Iris pigment epithelial cell (primary cell): ENCODE measurements around the gene UVRAG.
"Not testable (repeated sequence)": the region's sequence is repeated elsewhere in the genome, so short reads cannot be mapped to it uniquely, and the experiment has no call there.

ENCODE experiments used
- DNase-seq: peaks from one replicate; pipeline ENCODE4 v3.0.0-alpha.2; 2011; ENCODE audit warnings: low read depth

The UVRAG gene

DNA sequence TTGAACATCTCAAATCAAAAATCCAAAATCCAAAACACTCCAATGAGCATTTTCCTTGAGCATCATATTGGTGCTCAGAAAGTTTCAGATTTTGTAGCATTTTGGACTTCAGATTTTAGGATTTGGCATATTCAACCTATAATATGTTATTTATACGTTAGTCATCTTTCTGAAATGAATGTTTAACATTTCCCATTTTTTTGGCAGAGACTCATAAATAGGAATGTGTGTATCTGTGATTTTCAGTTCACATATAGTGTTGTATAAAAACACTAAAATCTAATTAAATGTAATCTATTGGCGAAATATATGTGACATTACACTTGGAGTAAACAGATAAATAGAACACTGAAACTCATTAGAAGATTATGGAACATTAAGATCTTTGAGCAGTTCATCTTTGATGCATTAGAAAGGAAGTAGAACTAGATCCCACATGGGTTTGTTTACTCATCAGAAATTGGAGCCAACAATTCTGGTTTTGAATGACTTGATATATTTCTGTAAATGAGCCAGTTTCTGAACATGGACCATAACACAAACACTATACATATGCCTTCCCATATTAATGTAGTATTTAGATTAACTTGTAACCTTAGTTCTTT, 153.1 kb downstream of the UVRAG start:
- DNase-seq, result peak; percentile 62

DNA sequence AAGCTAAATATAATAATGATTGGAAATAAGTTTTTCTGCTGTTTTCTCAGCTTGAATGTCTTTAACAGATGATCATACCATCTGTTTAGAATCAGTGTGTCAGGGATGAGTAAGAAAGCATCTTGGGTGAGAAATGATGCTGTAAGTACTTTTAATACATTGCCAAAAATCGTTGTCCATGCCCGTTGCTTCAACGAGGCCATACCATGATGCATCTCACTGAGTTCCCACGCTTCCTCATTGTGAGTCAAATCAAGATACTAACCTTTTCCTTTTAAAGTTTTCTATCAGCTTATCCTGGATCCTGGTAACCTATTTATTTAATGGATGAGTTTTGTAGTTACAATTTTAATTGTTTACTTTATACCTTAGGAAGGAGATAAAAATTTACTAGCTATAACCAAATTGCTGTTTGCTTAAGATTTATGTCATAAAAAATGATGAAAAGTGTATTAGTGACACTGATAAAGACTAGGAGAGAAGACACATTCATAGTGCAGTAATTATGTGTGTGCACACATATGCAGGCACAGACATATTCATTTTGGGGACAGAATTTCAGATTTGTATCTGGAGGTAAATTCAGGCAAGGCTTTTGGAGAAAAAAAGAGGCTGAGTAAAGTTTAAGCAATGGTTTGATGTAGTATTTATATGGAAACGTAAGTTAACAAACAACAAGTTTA, 154.8 kb downstream of the UVRAG start:
- peak; percentile 80 for DNase-seq

DNA sequence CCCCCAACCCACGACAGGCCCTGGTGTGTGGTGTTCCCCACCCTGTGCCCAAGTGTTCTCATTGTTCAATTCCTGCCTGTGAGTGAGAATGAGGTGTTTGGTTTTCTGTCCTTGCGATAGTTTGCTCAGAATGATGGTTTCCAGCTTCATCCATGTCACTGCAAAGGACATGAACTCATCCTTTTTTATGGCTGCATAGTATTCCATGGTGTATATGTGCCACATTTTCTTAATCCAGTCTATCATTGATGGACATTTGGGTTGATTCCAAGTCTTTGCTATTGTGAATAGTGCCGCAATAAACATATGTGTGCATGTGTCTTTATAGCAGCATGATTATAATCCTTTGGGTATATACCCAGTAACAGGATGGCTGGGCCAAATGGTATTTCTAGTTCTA, 158.7 kb downstream of the UVRAG start:
- not testable (repeated sequence) for DNase-seq

DNA sequence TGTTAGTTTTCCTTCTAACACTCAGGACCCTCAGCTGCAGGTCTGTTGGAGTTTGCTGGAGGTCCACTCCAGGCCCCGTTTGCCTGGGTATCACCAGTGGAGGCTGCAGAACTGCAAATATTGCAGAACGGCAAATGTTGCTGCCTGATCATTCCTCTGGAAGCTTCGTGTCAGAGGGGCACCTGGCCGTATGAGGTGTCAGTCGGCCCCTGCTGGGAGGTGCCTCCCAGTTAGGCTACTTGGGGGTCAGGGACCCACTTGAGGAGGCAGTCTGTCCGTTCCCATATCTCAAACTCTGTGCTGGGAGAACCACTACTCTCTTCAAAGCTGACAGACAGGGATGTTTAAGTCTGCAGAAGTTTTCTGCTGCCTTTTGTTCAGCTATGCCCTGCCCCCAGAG, 164.1 kb downstream of the UVRAG start:
- not testable (repeated sequence) for DNase-seq

DNA sequence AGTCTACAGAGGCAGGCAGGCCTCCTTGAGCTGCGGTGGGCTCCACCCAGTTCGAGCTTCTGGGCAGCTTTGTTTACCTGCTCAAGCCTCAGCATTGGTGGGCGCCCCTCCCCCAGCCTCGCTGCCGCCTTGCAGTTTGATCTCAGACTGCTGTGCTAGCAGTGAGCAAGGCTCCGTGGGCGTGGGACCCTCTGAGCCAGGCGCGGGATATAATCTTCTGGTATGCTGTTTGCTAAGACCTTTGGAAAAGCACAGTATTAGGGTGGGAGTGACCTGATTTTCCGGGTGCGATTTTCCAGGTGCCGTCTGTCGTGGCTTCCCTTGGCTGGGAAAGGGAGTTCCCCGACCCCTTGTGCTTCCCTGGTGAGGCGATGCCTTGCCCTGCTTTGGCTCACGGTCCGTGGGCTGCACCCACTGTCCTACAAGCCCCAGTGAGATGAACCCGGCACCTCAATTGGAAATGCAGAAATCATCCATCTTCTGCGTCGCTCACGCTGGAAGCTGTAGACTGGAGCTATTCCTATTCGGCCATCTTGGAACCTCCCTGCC, 164.5 kb downstream of the UVRAG start:
- not testable (repeated sequence) for DNase-seq

DNA sequence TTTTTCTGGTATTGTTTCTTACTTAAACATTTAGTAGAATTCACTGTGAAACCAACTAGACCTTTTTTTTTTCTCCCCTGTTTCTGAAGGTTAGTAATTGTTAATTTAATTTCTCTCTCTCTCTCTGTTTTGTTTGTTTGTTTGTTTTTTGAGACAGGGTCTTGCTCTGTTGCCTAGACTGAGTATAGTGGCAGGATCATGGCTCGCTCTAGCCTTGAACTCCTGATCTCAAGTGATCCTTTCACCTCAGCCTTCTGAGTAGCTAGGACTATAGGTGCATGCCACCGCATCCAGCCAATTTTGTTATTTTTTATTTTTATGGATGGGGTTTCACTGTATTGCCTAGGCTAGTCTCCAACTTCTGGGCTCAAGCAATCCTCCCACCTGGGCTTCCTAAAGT, 165.0 kb downstream of the UVRAG start:
- DNase-seq, result no peak

DNA sequence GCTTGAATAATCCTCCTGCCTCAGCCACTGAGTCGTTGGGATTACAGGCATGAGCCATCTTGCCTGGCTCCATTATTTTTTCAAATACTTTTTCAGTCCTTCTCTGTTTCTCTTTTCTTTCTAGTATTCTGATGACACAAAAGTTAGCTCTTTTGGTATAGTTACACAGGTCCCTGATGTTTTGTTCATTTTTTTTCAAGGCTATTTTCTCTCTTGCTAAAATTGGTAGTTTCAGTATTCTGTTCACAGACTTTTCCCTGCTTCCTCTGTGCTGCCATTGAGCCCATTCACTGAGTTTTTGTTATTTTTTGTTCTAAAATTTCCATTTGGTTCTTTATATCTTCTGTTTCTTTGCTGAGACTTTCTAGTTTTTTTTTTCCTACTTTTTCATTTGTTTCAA, 166.5 kb downstream of the UVRAG start:
- no peak for DNase-seq

DNA sequence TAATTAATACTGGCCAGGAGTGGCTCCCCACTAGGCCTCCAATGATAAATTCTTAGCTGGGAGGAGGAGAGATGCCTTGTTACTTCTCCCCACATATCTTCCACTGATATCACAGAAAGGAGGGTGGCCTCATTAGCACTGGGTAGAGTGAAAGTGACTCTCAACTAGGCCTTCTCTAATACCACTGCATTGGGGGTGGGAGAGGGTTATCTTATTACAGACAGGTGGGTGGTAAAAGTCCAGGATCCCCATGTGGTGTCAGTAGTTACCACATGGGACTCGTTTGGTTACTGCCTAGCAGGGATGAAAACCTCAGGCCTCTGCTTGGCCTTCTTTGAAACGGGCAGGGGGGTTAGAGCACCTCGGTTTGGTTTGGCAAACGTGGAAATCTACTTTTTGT, 167.3 kb downstream of the UVRAG start:
- no peak for DNase-seq

DNA sequence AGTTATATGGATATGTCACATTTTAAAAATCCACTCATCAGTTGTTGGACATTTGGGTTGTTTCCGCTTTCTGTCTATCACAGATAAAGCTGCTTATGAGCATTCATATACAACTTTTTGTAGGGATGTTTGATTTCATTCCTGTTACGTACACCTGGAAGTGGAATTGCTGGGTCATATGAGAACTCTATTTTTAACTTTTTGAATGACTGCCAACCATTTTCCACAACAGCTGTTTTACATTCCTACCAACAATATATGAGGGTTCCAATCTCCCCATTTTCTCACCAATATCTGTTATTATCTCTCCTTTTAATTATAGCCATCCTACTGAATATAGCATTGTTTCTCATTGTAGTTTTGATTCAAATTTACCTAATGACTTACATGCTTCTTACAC, 172.0 kb downstream of the UVRAG start:
- peak; percentile 36 for DNase-seq

DNA sequence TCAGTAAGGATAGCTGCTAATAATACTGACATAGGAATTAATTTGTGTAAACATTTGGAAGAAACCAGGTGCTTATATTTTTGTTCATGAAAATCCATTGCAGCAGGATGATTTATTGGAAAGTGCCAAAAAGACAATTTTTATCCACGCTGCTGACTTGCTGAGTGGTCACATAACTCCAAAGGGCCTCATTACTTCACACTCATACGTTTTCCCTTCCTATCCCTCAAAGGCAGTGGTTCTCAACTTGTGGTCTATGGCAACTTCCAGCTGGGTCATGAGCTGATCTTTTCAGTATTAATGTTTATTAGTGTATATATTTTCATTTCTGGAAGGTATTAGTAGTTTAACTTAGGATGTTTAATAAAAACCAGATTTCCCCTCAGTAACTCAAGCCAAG, 178.1 kb downstream of the UVRAG start:
- no peak for DNase-seq

DNA sequence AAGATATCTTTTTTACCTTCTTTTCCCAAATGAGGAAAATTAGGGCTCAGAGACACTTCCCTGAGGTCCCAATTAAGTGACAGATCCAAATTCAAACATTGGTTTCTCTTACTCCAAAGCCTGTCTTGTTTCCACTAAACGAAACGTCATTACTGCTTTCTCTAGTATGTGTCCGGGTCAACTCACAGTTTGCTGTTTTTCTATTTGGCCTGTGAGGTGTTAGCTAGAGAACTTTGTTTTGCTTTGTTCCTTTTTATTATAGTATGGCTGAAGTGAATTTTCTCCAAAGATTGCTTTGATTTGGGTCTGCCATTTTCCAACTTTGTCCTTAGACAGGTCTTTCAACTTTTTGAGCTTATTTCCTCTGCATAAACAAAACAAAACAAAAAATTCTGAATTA, 179.6 kb downstream of the UVRAG start:
- DNase-seq, result no peak

DNA sequence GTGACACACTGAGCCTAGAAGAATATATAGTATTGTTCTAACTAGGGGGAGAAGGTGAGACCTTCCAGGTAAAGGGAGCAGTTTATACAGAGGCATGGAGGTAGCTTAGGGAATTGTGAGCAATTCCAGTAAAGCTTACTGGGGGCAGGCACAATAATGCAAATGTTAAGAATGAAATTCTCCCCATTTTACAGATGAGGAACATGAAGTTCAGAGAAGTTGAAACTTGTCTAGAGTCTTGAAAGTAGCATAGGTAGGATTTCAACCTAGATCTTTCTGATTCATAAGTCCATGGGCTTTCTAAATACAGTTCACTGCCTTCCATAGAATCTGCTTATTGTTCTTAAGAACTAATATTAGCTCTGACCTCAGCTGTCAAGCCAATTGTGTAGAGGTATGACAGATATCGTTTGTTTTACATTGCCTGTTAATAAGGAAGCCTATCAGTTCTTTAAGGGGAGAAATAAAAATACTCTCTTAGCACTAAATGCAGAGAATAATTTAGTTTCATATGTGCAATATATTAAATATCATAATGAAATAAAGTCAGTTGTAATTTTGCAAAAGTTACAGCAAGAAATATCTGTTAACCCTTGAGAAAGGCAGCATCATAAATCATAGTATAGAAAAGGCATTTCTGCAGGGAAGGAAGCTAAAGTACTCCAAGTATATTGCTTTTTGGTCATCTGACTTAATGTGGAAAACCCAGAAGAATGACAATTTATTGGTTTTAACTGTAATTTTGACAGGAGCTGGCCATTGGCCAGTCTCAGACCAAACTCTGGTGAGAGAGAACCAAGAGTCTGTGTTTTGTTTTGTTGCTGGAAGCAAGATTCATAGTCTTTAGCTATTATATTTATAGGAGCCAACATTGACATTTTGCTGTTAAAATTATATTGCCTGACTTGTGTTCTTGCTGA, 181.8 kb downstream of the UVRAG start:
- no peak for DNase-seq

DNA sequence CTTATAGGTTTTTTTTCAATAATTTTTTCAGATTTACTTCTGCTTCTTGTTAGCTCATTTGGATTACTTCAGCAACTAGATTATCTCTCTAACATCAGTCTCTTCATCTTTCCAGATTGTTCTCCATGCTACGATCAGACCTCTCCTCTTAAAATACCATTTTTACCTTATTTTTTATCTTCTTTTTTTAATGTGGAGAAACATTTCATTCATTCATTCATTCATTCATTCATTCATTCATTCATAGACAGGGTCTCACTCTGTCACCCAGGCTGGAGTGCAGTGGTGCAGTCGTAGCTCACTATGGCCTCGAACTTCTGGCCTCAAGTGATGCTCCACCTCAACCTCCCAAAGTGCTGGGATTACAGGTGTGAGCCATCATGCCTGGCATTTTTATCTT, 189.4 kb downstream of the UVRAG start:
- no peak for DNase-seq

DNA sequence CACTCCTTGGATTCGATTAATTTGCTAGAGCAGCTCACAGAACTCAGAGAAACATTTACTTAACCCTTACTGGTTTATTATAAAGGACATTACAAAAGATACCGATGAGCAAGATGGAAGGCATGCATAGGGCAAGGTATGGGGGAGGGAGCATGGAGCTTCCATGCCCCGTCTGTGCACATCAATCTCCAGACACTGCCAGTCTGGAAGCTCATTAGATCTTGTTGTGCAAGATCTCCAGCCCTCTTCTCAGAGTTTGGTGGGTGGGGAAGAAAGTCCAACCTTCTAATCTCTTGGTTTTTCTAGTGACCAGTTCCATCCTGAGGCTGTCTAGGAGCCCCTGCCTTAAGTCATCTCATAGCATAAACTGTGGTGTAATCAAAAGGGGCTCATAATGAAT, 190.7 kb downstream of the UVRAG start:
- DNase-seq, result peak; percentile 69

DNA sequence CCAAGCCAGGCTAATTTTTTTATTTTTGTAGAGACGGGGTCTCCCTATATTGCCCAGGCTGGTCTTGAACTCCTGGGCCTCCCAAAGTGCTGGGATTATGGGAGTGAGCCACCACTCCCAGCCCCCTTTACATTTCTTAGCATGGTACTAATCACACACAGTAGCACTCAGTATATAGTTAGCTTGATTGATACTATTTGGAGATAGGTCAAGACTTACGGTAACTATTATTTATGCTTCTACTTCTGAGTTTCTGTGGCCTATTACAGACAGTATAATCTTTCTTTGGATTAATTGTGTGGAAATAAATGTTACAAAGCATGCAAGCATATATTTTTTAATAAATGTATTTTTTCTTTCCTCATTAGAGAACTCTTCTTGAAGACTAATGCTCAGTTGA, 192.2 kb downstream of the UVRAG start:
- DNase-seq, result no peak

DNA sequence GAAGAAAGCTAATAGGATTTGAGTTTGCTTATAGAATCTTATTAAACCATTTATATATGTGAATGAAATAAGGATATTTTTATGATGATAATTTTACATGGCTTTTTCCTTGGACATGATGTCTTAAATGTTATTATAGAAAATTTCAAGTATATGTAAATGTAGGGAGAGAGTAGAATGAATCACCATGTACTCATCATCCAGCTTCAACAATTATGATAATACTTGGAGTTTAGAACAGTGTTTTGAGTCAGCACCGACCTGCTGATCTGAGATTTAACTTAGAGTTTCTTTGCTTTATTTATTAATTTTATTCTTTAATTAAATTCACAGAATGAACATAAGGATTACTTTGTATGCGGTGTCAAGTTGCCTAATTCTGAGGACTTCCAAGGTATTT, 193.5 kb downstream of the UVRAG start:
- peak; percentile 80 for DNase-seq

DNA sequence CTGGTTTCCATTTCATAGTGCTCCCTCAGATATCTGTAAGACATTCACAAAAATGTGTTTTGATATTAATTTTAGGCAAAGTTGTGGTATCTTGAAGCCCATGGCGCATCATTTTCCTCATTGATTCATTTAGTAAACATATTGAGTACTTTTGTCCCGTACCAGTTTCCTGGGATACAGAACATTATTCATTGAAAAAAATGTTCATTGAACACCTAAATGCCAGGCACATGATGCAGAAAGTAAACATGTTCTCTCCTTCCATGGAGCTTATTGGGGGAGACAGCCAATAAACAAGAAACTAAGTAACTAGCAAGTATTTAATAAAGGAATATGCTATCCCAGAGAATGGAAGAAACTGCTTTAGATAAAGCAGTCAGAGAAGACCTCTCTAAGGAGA, 195.0 kb downstream of the UVRAG start:
- DNase-seq, result no peak

DNA sequence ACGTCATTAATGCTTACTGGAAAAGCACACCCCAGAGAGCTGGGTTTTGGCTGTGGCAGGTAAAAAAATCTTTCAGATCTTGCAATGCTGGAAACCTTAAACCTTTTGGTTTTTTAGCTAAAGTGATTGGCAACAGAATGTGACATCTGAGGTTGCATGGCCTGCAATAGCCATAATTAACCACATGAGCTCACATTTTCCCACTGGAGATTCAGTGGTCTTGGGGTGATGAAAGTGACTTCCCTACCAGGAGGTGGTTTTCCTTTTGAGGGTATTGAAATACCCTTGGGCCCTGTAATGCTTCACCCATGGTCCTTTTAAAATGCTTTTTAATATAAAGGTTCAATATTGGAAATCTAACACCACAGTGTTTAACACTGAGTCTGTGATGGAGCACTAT, 198.5 kb downstream of the UVRAG start:
- DNase-seq, result no peak

DNA sequence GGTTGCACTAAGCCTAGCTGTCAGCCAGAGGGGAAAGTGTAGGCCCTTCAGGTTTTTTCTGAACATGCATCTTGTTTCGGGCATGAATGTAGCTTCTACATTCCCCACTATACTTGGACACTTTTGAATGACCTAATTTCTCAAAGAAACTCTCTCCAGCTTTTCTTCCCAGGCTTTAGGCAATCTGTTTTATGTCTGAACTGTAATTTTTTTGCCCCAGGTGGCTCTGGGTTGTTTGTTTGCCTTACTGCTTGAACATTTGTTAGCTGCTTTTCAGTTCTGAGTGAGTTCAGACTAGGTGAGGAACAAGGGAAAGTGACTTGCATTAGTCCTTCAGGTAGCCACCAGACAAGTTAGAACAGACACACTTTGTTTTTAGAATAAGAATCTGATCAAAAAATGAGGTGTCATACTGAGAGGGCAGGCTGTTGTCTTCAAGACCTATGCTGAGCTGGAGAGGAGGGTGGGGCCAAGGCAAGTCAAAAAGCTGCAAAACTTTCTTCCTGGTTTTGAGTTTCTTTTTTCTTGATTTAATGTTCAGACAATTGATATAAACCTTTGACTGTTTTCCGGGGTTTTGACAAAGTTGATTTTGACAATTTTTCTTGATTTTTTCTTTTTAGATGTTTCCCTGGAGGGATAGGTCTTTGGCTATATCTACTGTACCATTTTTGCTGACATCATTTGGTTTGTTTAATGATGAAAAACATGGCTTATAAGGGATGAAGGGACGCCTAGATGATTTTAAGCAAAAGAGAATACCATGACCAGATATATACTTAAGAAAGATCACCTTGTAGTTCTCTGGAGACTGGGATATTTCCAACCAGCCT, 208.4 kb downstream of the UVRAG start:
- no peak for DNase-seq

DNA sequence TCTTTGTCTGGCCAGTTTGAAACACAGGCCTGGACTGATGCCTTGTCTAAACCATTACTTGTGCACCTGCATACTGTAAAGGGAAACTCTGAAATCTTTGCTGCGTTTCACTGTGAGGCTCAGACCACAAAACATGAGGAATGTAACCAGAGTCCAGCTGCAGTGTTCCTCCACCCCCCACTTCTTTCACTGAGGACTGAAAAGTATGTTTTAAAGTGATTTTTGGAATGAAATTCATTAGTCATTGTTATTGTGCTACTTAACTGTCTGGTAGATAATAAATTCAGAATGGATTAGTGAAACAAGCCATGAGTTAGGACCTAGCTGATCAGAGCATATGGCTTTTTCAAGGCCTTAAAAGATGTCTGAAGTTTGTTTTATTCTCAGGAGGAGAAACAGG, 210.1 kb downstream of the UVRAG start:
- peak; percentile 96 for DNase-seq

DNA sequence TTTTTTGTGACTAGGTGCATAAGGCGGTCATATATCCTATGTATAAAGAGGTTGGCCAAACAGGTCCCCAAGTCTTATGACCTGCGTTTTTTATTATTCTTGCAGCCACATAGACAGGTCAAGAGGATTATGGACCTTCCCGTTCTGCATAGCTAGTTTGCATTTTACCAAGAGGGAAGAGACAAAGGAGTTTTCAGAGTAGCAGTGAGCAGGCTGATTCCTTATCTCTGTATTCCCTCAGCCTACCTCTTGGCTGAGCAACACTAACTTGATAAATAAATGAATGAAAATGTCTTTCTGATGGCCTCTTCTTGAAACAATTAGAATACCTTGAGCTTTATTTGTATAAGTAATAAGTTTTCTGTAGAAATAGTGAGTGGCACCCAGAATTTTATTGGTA, 210.8 kb downstream of the UVRAG start:
- no peak for DNase-seq

DNA sequence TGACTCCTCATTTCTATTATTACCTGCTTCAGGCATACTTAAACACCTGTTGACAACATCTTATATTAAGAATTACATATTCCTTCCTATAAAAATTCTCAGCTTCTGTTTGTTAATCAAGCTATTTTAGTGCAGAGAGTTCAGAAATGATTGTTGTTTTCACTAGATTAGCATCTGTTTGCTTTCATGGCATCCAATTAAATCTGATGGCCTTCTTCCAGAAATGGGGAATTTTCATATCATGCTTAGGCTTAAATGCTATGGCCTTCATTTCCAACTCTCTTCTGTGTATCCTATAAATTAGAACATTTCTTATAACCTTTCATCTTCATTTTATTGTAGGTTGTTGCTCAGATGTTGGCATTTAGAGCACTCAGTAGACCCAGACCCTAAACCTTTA, 211.3 kb downstream of the UVRAG start:
- DNase-seq, result no peak
